HCT116 (cell line): Measurements from ENCODE around the gene PROSER2. TPM values are rescaled to one million over a fixed set of nuclear protein-coding genes. Genes with fewer than 3 reads are reported as not detected.

ENCODE experiments used
- ATAC-seq: fragments of 200-7000 bp; cut with Tn5 transposase; 2 replicates; pipeline ENCODE4 v1.9.1; 2020; ENCODE audit warnings: mild to moderate bottlenecking, moderate library complexity
- BruUV-seq: library from RNA; stranded (reverse); fragments of 400-500 nt; replicated peaks from 2 replicates; lab custom pipeline; 2021; lab: Mats Ljungman, UMichigan
- CTCF ChIA-PET: fragments of 300-600 bp; sonication (Branson Sonifier 250); formaldehyde crosslinking; loops from one replicate; lab custom pipeline; 2021; ENCODE audit warnings: antibody characterized with exemption; lab: Charles Lee
- POLR2A ChIA-PET: fragments of 300-600, 350-600 bp; sonication (Branson Sonifier 250); formaldehyde crosslinking; loops from one replicate; lab custom pipeline; 2021; ENCODE audit warnings: antibody characterized with exemption; lab: Charles Lee
- RAD21 ChIA-PET, 2 experiments: fragments of 300-600 bp; sonication (Branson Sonifier 250); formaldehyde crosslinking; loops; one replicate each; lab custom pipeline; 2023; ENCODE audit warnings: low total read pairs in 2 of 2; ENCODE audit not compliant: uncharacterized antibody in 2 of 2, unreplicated experiment in 2 of 2, low non-redundant PET in 1 of 2; lab: Charles Lee
- DNase-seq: peaks from one replicate; pipeline ENCODE4 v3.0.0-alpha.2; 2010; ENCODE audit warnings: low read depth, low spot score
- H2AFZ ChIP-seq: fragments of 200-600 bp; shearing (Covaris generic), sonication (generic); 2 replicates; pipeline ENCODE4 v1.6.1; 2017; ENCODE audit warnings: low read depth, mixed run types, mixed read lengths, antibody characterized with exemption, low read length; ENCODE audit not compliant: poor library complexity, severe bottlenecking
- H3K27ac ChIP-seq: 2 replicates; pipeline ENCODE4 v1.5.1; 2012; ENCODE audit warnings: low read depth, low read length
- H3K27me3 ChIP-seq: fragments of 200-600 bp; sonication (generic); 2 replicates; pipeline ENCODE4 v1.6.1; 2016; ENCODE audit warnings: mixed run types, low read length, mixed read lengths; ENCODE audit not compliant: insufficient read depth
- H3K36me3 ChIP-seq, 2 experiments: fragments of 200-500 bp in 1 of 2; fragments of 200-600 bp in 1 of 2; sonication (Bioruptor generic) in 1 of 2; sonication (generic) in 1 of 2; 2 replicates each; pipeline versions ENCODE4 v1.5.1 to v1.6.1; 2014 to 2016; ENCODE audit warnings: low read length in 2 of 2, inconsistent platforms in 1 of 2, mixed read lengths in 1 of 2, mixed run types in 1 of 2; ENCODE audit not compliant: insufficient read depth in 2 of 2, control insufficient read depth in 1 of 2
- H3K4me1 ChIP-seq, 2 experiments: fragments of 200-600 bp in 1 of 2; sonication (generic) in 1 of 2; 2 replicates each; pipeline versions ENCODE4 v1.5.1 to v1.6.1; 2012 to 2017; ENCODE audit warnings: low read length in 2 of 2, inconsistent platforms in 1 of 2, mild to moderate bottlenecking in 1 of 2, mixed read lengths in 1 of 2, mixed run types in 1 of 2, moderate library complexity in 1 of 2; ENCODE audit not compliant: insufficient read depth in 2 of 2, control insufficient read depth in 1 of 2
- H3K4me2 ChIP-seq: fragments of 200-600 bp; sonication (generic); 2 replicates; pipeline ENCODE4 v1.6.1; 2017; ENCODE audit warnings: mixed run types, low read length, mixed read lengths
- H3K4me3 ChIP-seq, 2 experiments: fragments of 200-600 bp in 1 of 2; sonication (generic) in 1 of 2; replicated peaks in 1 of 2; 2 replicates each; pipeline ENCODE4 v1.5.1; 2011 to 2016; ENCODE audit warnings: low read length in 2 of 2, control low read depth in 1 of 2, low read depth in 1 of 2, mild to moderate bottlenecking in 1 of 2, mixed read lengths in 1 of 2, mixed run types in 1 of 2
- H3K79me2 ChIP-seq: fragments of 200-600 bp; sonication (generic); 2 replicates; pipeline ENCODE4 v1.6.1; 2017; ENCODE audit warnings: mild to moderate bottlenecking, mixed run types, low read length, moderate library complexity, mixed read lengths; ENCODE audit not compliant: insufficient read depth
- H3K9ac ChIP-seq: fragments of 200-600 bp; sonication (generic); 2 replicates; pipeline ENCODE4 v1.6.1; 2016; ENCODE audit warnings: low read length, mixed read lengths
- H3K9me2 ChIP-seq: fragments of 200-600 bp; sonication (generic), shearing (Covaris generic); 2 replicates; pipeline ENCODE4 v1.6.1; 2017; ENCODE audit warnings: mixed run types, mild to moderate bottlenecking, moderate library complexity; ENCODE audit not compliant: insufficient read depth
- H3K9me3 ChIP-seq, 2 experiments: fragments of 200-500 bp in 1 of 2; fragments of 200-600 bp in 1 of 2; sonication (Bioruptor generic) in 1 of 2; sonication (generic) in 1 of 2; 2 replicates each; pipeline ENCODE4 v1.6.1; 2014 to 2017; ENCODE audit warnings: low read length in 2 of 2, mixed read lengths in 2 of 2, inconsistent platforms in 1 of 2, low read depth in 1 of 2, mild to moderate bottlenecking in 1 of 2, mixed run types in 1 of 2, moderate library complexity in 1 of 2; ENCODE audit not compliant: control insufficient read depth in 1 of 2, insufficient read depth in 1 of 2
- H4K20me1 ChIP-seq: fragments of 200-600 bp; sonication (generic), shearing (Covaris generic); 2 replicates; pipeline ENCODE4 v1.6.1; 2017; ENCODE audit warnings: mixed run types, mild to moderate bottlenecking, moderate library complexity; ENCODE audit not compliant: insufficient read depth
- ATF3 ChIP-seq: IDR thresholded peaks from 2 replicates; pipeline ENCODE4 v1.6.1; 2012
- CBX3 ChIP-seq: IDR thresholded peaks from 2 replicates; pipeline ENCODE4 v1.6.1; 2012; ENCODE audit warnings: low read depth
- CEBPB ChIP-seq: IDR thresholded peaks from 2 replicates; pipeline ENCODE4 v1.6.1; 2012; ENCODE audit warnings: low read depth
- CTCF ChIP-seq, 3 experiments: fragments of 200-600 bp in 1 of 3; sonication (generic) in 1 of 3; IDR thresholded peaks in 2 of 3; conservative IDR thresholded peaks in 1 of 3; 2 replicates each; pipeline ENCODE4 v1.5.1; 2012 to 2017; ENCODE audit warnings: low read depth in 2 of 3, low read length in 2 of 3, antibody characterized with exemption in 1 of 3, borderline replicate concordance in 1 of 3, control low read depth in 1 of 3, mild to moderate bottlenecking in 1 of 3, mixed read lengths in 1 of 3, mixed run types in 1 of 3, moderate library complexity in 1 of 3; ENCODE audit not compliant: insufficient read depth in 1 of 3
- EGR1 ChIP-seq: IDR thresholded peaks from 2 replicates; pipeline ENCODE4 v1.6.1; 2012; ENCODE audit warnings: low read depth
- ELF1 ChIP-seq: IDR thresholded peaks from 2 replicates; pipeline ENCODE4 v1.6.1; 2012; ENCODE audit warnings: low read depth, borderline replicate concordance
- EZH2 ChIP-seq: fragments of 200-600 bp; sonication (generic); IDR thresholded peaks from 2 replicates; pipeline ENCODE4 v1.6.1; 2017; ENCODE audit warnings: antibody characterized with exemption, mixed run types
- EZH2phosphoT487 ChIP-seq: fragments of 200-600 bp; IDR thresholded peaks from 2 replicates; pipeline ENCODE4 v1.6.1; 2018; ENCODE audit warnings: antibody characterized with exemption, borderline replicate concordance
- FOSL1 ChIP-seq: IDR thresholded peaks from 2 replicates; pipeline ENCODE4 v1.6.1; 2012; ENCODE audit warnings: low read depth
- JUND ChIP-seq: IDR thresholded peaks from 2 replicates; pipeline ENCODE4 v1.6.1; 2012
- RAD21 ChIP-seq: IDR thresholded peaks from 2 replicates; pipeline ENCODE4 v1.6.1; 2012; ENCODE audit warnings: low read depth, mild to moderate bottlenecking
- SIN3A ChIP-seq: IDR thresholded peaks from 2 replicates; pipeline ENCODE4 v1.6.1; 2012; ENCODE audit warnings: low read depth
- SP1 ChIP-seq: IDR thresholded peaks from 2 replicates; pipeline ENCODE4 v1.6.1; 2012; ENCODE audit warnings: low read depth
- YY1 ChIP-seq: IDR thresholded peaks from 2 replicates; pipeline ENCODE4 v1.6.1; 2011; ENCODE audit warnings: low read length, low read depth, moderate library complexity, mild to moderate bottlenecking; ENCODE audit not compliant: insufficient replicate concordance; ENCODE audit errors: extremely low read depth
- ZBTB33 ChIP-seq: IDR thresholded peaks from 2 replicates; pipeline ENCODE4 v1.6.1; 2011; ENCODE audit warnings: mild to moderate bottlenecking, low read length, moderate library complexity; ENCODE audit not compliant: insufficient replicate concordance; ENCODE audit errors: extremely low read depth
- ZNF274 ChIP-seq: fragments of 200-500 bp; sonication (Bioruptor generic); IDR thresholded peaks from 2 replicates; pipeline ENCODE4 v1.6.1; 2014; ENCODE audit warnings: mild to moderate bottlenecking, low read depth, low read length, inconsistent platforms
- intact Hi-C: fragments of 100-400 bp; cut with micrococcal nuclease; formaldehyde crosslinking; loops from 2 replicates; pipeline ENCODE4 v1.10.0; 2022
- total RNA-seq: library from RNA; stranded (reverse); gene quantifications from one replicate; pipeline ENCODE4 v1.2.1, GENCODE V29; 2021; ENCODE audit not compliant: unreplicated experiment

PROSER2 gene
- total RNA-seq, 1 experiment from 2014 or later, result 46.2 TPM

- Histone ChIP-seq H2AFZ (peak overlapping the region; percentile 98), H3K9me2 (no peaks in the 10 kb centered on the region), H3K9me3 (no peaks in the 10 kb centered on the region), H3K4me1 (peaks cover 0 to 9% of the 10 kb centered on the region in 2 experiments; a peak in 1 of 4 replicates), H3K4me2 (no peak overlapping the region), H3K9ac (no peak overlapping the region), H3K27ac (no peak overlapping the region), H4K20me1 (no peaks in the 10 kb centered on the region), H3K27me3 (no peaks in the 10 kb centered on the region), H3K79me2 (no peaks in the 10 kb centered on the region), H3K36me3 (no peaks in the 10 kb centered on the region), H3K4me3 (no peak overlapping the region)
- DNase-seq (no peak), ATAC-seq (no peak)
- RAD21 ChIA-PET, result interaction anchor here (1.2 to 1.9 kb wide), 3 partner anchors 98 to 203 kb away, joined by 3 to 6 read pairs (median 5); no protein-coding TSS in a partner anchor
- no TSS peak for BruUV-seq
- POLR2A ChIA-PET, result interaction anchor here (0.7 kb wide), 1 partner anchor 9 kb away, joined by 11 read pairs; no protein-coding TSS in a partner anchor
- intact Hi-C loops, result loop anchor here (1.0 kb wide), 1 partner anchor 203 kb away; no protein-coding TSS in a partner anchor
- no peak for TF ChIP-seq ELF1
- TF ChIP-seq RAD21, result no peak
- no peak for TF ChIP-seq SP1
- CTCF ChIA-PET, result interaction anchor here (0.7 to 4.4 kb wide), 7 partner anchors 10 to 482 kb away, joined by 3 to 76 read pairs (median 5); no protein-coding TSS in a partner anchor
These were observed 39.6 kb upstream of the PROSER2 start for GRCh38 chr10:11783558-11783865.

- CTCF ChIA-PET, result no interaction called here
- no peaks in the 10 kb centered on the region for H3K27me3 ChIP-seq
- no TSS peak for BruUV-seq
These were observed 35.8 kb upstream of the PROSER2 start for GRCh38 chr10:11787374-11787773.

More at GRCh38 chr10:11787374-11787773, 35.8 kb upstream of the PROSER2 start:
- H3K79me2 ChIP-seq, result no peaks in the 10 kb centered on the region
- ChIA-PET RAD21 (no interaction called here), POLR2A (no interaction called here)
- H3K4me2 ChIP-seq, result no peak overlapping the region
- no peaks in the 10 kb centered on the region for H3K9me2 ChIP-seq
- H2AFZ ChIP-seq, result no peak overlapping the region
- H3K27ac ChIP-seq, result no peak overlapping the region
- no peak for DNase-seq
- no peaks in the 10 kb centered on the region for H4K20me1 ChIP-seq
- intact Hi-C loops, result no loop called here
- no peak overlapping the region for H3K4me3 ChIP-seq
- no peak for ATAC-seq
- no peak overlapping the region for H3K9ac ChIP-seq
- TF ChIP-seq EGR1 (no peak), ZBTB33 (no peak), CEBPB (no peak), SP1 (no peak), EZH2phosphoT487 (no peak), EZH2 (no peak), ELF1 (no peak), ATF3 (no peak), YY1 (no peak), SIN3A (no peak), FOSL1 (no peak), CTCF (IDR thresholded peaks at IDR 0.05 in 2 of 3, conservative IDR thresholded peaks at IDR 0.05 in 1 of 3; ENCODE audit: borderline replicate concordance in 1 of 3, insufficient read depth in 1 of 3, low read depth in 2 of 3, low read length in 2 of 3) (no peak), JUND (no peak), ZNF274 (no peak), RAD21 (no peak), CBX3 (no peak)
- H3K4me1 ChIP-seq, result peaks cover 0 to 12% of the 10 kb centered on the region in 2 experiments; a peak in 1 of 4 replicates
- no peaks in the 10 kb centered on the region for H3K36me3 ChIP-seq
- H3K9me3 ChIP-seq, result no peaks in the 10 kb centered on the region
